ENCODE data around the gene LONP2. TPM values are rescaled to one million over a fixed set of nuclear protein-coding genes. Genes with fewer than 3 reads are reported as not detected.

Gene LONP2
- total and polyA plus RNA-seq, 2 of the 13 experiments (the other 11 are each of a cell fraction or from before 2014, with no cell fraction given) = 39.2 to 63.3 TPM

DNA sequence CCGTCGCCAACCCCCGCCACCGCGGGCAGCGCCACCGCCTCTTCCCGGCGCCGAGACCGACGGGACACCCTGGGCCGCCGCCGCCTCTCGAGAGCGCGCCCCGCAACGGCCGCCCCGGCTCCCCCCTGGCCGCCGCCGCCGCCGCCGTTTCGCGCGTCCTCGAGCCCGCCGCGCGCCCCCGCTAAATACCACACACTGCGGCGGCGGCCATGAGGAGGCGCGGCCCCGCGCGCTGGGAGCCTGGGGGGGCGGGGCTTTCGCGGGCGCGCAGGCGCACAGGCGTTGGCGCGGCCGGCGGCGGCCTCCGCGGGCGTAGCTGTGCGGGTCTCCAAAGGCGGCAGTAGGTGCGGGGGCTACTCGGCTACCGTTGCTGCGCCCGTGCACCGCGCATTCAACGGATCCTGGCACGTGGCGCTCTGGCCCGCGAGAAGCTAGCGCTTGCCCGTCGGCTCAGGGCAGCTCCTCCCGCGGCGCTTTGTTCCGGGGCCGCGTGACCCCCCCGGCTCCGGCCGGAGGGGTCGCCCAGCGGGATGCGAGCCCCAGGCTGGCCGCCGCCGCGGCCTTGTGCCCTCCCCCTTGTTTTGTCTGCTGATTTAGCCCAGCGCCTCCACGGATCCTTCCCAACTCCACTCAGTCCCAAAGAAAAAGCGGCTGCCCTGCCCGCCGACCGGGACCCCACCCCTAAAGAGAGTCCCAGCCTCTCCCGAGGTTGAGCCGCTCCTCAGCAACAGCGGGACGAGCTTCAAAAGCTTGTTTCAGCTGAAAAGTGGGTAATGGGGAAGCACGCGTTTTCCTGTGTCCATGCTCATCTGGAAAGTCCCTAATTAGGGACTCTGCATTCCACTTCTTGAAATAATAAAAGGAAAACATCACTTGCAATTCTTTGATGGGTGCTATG, 141.4 kb downstream of the LONP2 start, which contains the start of gene SIAH1 (continued):
- TF ChIP-seq SKIL (CRISPR knock-in tag; IDR thresholded peaks at IDR 0.05; ENCODE audit: borderline replicate concordance) (no peak), ZNF563 (CRISPR knock-in tag; IDR thresholded peaks at IDR 0.05) (peak; percentile 81), IRX3 (CRISPR knock-in tag; IDR thresholded peaks at IDR 0.05; ENCODE audit: borderline replicate concordance, low read depth) (peak; percentile 79), SRY (CRISPR knock-in tag; IDR thresholded peaks at IDR 0.05) (peak; percentile 94), ZSCAN30 (CRISPR knock-in tag; IDR thresholded peaks at IDR 0.05) (no peak), TARDBP (CRISPR knock-in tag; IDR thresholded peaks at IDR 0.05) (peak; percentile 51; the same call in 1 of the 2 replicates), MAFG (CRISPR knock-in tag; IDR thresholded peaks at IDR 0.05) (0 out of 2 replicates have a peak, but pooled peaks have one; percentile 45), CCDC6 (CRISPR knock-in tag; IDR thresholded peaks at IDR 0.05) (no peak), RELA (CRISPR knock-in tag; IDR thresholded peaks at IDR 0.05) (0 out of 2 replicates have a peak, but pooled peaks have one; percentile 2), ZNF207 (IDR thresholded peaks at IDR 0.05; ENCODE audit: borderline replicate concordance) (no peak), BATF2 (CRISPR knock-in tag; IDR thresholded peaks at IDR 0.05) (no peak; the same call in 1 of the 2 replicates), ZBTB44 (CRISPR knock-in tag; IDR thresholded peaks at IDR 0.05) (no peak), NCOA1 (CRISPR knock-in tag; IDR thresholded peaks at IDR 0.05) (0 out of 2 replicates have a peak, but pooled peaks have one; percentile 29), TFDP2 (CRISPR knock-in tag; IDR thresholded peaks at IDR 0.05) (peak; percentile 68; the same call in 1 of the 2 replicates), KLF16 (CRISPR knock-in tag; IDR thresholded peaks at IDR 0.05) (peak in 1 of 2 experiments; percentile 89; a peak in 2 of 4 replicates), EZH2 (conservative IDR thresholded peaks at IDR 0.05; ENCODE audit: low read depth, low read length) (no peak), THAP8 (CRISPR knock-in tag; IDR thresholded peaks at IDR 0.05; ENCODE audit: borderline replicate concordance) (peak; percentile 86; the same call in 1 of the 2 replicates), HNRNPUL1 (IDR thresholded peaks at IDR 0.05; ENCODE audit: low read depth, low read length) (no peak)
- TF ChIP-seq, protein P1, sequence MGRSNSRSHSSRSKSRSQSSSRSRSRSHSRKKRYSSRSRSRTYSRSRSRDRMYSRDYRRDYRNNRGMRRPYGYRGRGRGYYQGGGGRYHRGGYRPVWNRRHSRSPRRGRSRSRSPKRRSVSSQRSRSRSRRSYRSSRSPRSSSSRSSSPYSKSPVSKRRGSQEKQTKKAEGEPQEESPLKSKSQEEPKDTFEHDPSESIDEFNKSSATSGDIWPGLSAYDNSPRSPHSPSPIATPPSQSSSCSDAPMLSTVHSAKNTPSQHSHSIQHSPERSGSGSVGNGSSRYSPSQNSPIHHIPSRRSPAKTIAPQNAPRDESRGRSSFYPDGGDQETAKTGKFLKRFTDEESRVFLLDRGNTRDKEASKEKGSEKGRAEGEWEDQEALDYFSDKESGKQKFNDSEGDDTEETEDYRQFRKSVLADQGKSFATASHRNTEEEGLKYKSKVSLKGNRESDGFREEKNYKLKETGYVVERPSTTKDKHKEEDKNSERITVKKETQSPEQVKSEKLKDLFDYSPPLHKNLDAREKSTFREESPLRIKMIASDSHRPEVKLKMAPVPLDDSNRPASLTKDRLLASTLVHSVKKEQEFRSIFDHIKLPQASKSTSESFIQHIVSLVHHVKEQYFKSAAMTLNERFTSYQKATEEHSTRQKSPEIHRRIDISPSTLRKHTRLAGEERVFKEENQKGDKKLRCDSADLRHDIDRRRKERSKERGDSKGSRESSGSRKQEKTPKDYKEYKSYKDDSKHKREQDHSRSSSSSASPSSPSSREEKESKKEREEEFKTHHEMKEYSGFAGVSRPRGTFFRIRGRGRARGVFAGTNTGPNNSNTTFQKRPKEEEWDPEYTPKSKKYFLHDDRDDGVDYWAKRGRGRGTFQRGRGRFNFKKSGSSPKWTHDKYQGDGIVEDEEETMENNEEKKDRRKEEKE (IDR thresholded peaks at IDR 0.05) = no peak
